ENCODE data around the gene ZSCAN12.
A peak's percentile ranks its signal among the peaks of the same experiment; 100 is the strongest.
"Not testable (repeated sequence)": the region's sequence is repeated elsewhere in the genome, so short reads cannot be mapped to it uniquely, and the experiment has no call there.

The ZSCAN12 gene

GRCh38 chr6:28399350-28400121, at the start of gene ZSCAN12:
Gene ZSCAN12, minus strand, starts transcription at chr6:28399747. Its CDS starts 1,342 bp downstream, at chr6:28398405.
- DNase-seq = peak; percentile 57

GRCh38 chr6:28449056-28449455, 49.5 kb upstream of the ZSCAN12 start:
- DNase-seq = no peak

GRCh38 chr6:28447512-28447906, 48.0 kb upstream of the ZSCAN12 start:
- not testable (repeated sequence) for DNase-seq

GRCh38 chr6:28446818-28447511, 47.4 kb upstream of the ZSCAN12 start:
- no peak for DNase-seq

GRCh38 chr6:28444759-28445158, 45.2 kb upstream of the ZSCAN12 start:
- not testable (repeated sequence) for DNase-seq

GRCh38 chr6:28443112-28443773, 43.7 kb upstream of the ZSCAN12 start, which contains the start of gene ZSCAN23:
Gene ZSCAN23, minus strand, starts transcription at chr6:28443491. Its CDS starts 7,225 bp downstream, at chr6:28436266.
- DNase-seq = peak; percentile 79

- no peak for DNase-seq
These were observed 43.0 kb upstream of the ZSCAN12 start for GRCh38 chr6:28442586-28442985.

- no peak for DNase-seq
These were observed 36.9 kb upstream of the ZSCAN12 start for GRCh38 chr6:28436404-28436803.

GRCh38 chr6:28433119-28433518, 33.6 kb upstream of the ZSCAN12 start:
- no peak for DNase-seq

- DNase-seq = no peak
These were observed 30.2 kb upstream of the ZSCAN12 start for GRCh38 chr6:28429781-28430180.

- DNase-seq = no peak
These were observed 26.5 kb upstream of the ZSCAN12 start for GRCh38 chr6:28425944-28426541.

- no peak for DNase-seq
These were observed 24.6 kb upstream of the ZSCAN12 start for GRCh38 chr6:28424163-28424562.

GRCh38 chr6:28423546-28423945, 24.0 kb upstream of the ZSCAN12 start:
- no peak for DNase-seq

- DNase-seq = no peak
These were observed 14.1 kb upstream of the ZSCAN12 start for GRCh38 chr6:28413681-28414080.

- DNase-seq = no peak
These were observed 11.2 kb upstream of the ZSCAN12 start for GRCh38 chr6:28410767-28411166.

- no peak for DNase-seq
These were observed 8.7 kb upstream of the ZSCAN12 start for GRCh38 chr6:28408076-28408802.

GRCh38 chr6:28407401-28407800, 7.9 kb upstream of the ZSCAN12 start:
- no peak for DNase-seq

GRCh38 chr6:28403923-28404322, 4.4 kb upstream of the ZSCAN12 start:
- not testable (repeated sequence) for DNase-seq

- DNase-seq = no peak
These were observed 2.6 kb upstream of the ZSCAN12 start for GRCh38 chr6:28402197-28402596.

- DNase-seq = no peak
These were observed 1.6 kb upstream of the ZSCAN12 start for GRCh38 chr6:28401172-28401571.

GRCh38 chr6:28400122-28400451, 540 bp upstream of the ZSCAN12 start:
- no peak for DNase-seq

GRCh38 chr6:28395918-28396317, 3.6 kb downstream of the ZSCAN12 start:
- no peak for DNase-seq

All from NCI-H526 treated with DMSO at 0.1 percent for 48 hours (cell line).